NCI-H1694 treated with DMSO at 0.1 percent for 48 hours (cell line): ENCODE measurements around the gene TANC2.

Experiments
- DNase-seq: peaks from one replicate; lab custom pipeline; 2025; lab: John Stamatoyannopoulos, UW

Gene TANC2

GRCh38 chr17:62965686-62966425 is at the start of gene TANC2:
Gene TANC2 (plus strand): TSS chr17:62966235. CDS start chr17:63009560, 43,325 bp downstream.
- DNase-seq: peak; percentile 68

GRCh38 chr17:62916684-62917571 is 49.1 kb upstream of the TANC2 start:
- no peak for DNase-seq

- DNase-seq: no peak
These were observed 46.6 kb upstream of the TANC2 start for GRCh38 chr17:62919388-62919787.

- no peak for DNase-seq
These were observed 45.7 kb upstream of the TANC2 start for GRCh38 chr17:62920300-62920699.

- no peak for DNase-seq
These were observed 44.2 kb upstream of the TANC2 start for GRCh38 chr17:62921817-62922216.

GRCh38 chr17:62923258-62924150 is 42.5 kb upstream of the TANC2 start:
- DNase-seq: no peak

- DNase-seq: no peak
These were observed 40.7 kb upstream of the TANC2 start for GRCh38 chr17:62925267-62925836.

- no peak for DNase-seq
These were observed 39.0 kb upstream of the TANC2 start for GRCh38 chr17:62927083-62927482.

- no peak for DNase-seq
These were observed 36.7 kb upstream of the TANC2 start for GRCh38 chr17:62929320-62929719.

- DNase-seq: no peak
These were observed 34.9 kb upstream of the TANC2 start for GRCh38 chr17:62931101-62931500.

- peak; percentile 12 for DNase-seq
These were observed 32.3 kb upstream of the TANC2 start for GRCh38 chr17:62933501-62934385.

GRCh38 chr17:62935098-62935497 is 30.9 kb upstream of the TANC2 start:
- no peak for DNase-seq

GRCh38 chr17:62935523-62935922 is 30.5 kb upstream of the TANC2 start:
- no peak for DNase-seq

GRCh38 chr17:62937606-62938005 is 28.4 kb upstream of the TANC2 start:
- no peak for DNase-seq

- DNase-seq: no peak
These were observed 24.6 kb upstream of the TANC2 start for GRCh38 chr17:62941358-62941991.

GRCh38 chr17:62948370-62948769 is 17.7 kb upstream of the TANC2 start:
- DNase-seq: no peak

GRCh38 chr17:62949036-62949435 is 17.0 kb upstream of the TANC2 start:
- DNase-seq: no peak

GRCh38 chr17:62950067-62950466 is 16.0 kb upstream of the TANC2 start:
- no peak for DNase-seq

- DNase-seq: no peak
These were observed 10.1 kb upstream of the TANC2 start for GRCh38 chr17:62955841-62956352.

GRCh38 chr17:62963296-62963695 is 2.7 kb upstream of the TANC2 start:
- DNase-seq: no peak
